Measurements from ENCODE around the gene TIMP2. TPM values are rescaled to one million over a fixed set of nuclear protein-coding genes. Genes with fewer than 3 reads are reported as not detected.
"Not testable (repeated sequence)": the region's sequence is repeated elsewhere in the genome, so short reads cannot be mapped to it uniquely, and the experiment has no call there.

Gene TIMP2
- total and polyA plus RNA-seq, 8 donors = 20.9 to 100.0 (median 47.2) TPM

DNA sequence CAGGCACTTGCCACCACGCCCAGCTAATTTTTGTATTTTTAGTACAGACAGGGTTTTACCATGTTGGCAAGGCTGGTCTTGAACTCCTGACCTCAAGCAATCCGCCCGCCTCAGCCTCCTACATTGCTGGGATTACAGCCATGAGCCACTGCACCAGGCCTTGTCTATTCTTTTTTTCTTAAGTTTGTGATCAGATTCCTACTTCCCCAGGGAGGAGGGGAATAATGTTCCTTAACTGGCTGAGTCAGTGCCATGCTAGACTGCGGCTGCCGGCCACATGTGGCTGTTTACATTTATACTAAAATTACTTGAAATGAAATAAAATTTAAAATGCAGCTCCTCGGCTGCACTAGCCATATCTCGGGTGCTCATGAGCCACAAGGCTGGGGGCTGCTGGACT lies 56.8 kb downstream of the TIMP2 start:
- intact Hi-C loops (cut with DNase I; ENCODE audit: low total_unique reads) = loop anchor here (5.0 kb wide), 1 partner anchor 104 kb away; no protein-coding TSS in a partner anchor
- peak overlapping the region in 1 of 5 donors; percentile 10 for H3K27ac ChIP-seq
- no peak overlapping the region for H3K4me3 ChIP-seq
- peaks cover 11 to 37% (median 17%) of the 10 kb centered on the region in 4 donors for H3K4me1 ChIP-seq
- TF ChIP-seq EP300 (IDR thresholded peaks at IDR 0.05) (no peak), POLR2AphosphoS5 (IDR thresholded peaks at IDR 0.05) (no peak), POLR2A (IDR thresholded peaks at IDR 0.05) (no peak)
- TF ChIP-seq, protein P1, sequence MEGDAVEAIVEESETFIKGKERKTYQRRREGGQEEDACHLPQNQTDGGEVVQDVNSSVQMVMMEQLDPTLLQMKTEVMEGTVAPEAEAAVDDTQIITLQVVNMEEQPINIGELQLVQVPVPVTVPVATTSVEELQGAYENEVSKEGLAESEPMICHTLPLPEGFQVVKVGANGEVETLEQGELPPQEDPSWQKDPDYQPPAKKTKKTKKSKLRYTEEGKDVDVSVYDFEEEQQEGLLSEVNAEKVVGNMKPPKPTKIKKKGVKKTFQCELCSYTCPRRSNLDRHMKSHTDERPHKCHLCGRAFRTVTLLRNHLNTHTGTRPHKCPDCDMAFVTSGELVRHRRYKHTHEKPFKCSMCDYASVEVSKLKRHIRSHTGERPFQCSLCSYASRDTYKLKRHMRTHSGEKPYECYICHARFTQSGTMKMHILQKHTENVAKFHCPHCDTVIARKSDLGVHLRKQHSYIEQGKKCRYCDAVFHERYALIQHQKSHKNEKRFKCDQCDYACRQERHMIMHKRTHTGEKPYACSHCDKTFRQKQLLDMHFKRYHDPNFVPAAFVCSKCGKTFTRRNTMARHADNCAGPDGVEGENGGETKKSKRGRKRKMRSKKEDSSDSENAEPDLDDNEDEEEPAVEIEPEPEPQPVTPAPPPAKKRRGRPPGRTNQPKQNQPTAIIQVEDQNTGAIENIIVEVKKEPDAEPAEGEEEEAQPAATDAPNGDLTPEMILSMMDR (IDR thresholded peaks at IDR 0.05) = no peak
- WGBS, 5 donors = 70 to 88% (median 75%) methylated on average over 7 of the region's 7 CpGs
- no peaks in the 10 kb centered on the region for H3K27me3 ChIP-seq
- H3K9me3 ChIP-seq = no peaks in the 10 kb centered on the region
- peaks cover 13 to 69% (median 60%) of the 10 kb centered on the region in 4 donors for H3K36me3 ChIP-seq
- no peak for DNase-seq

DNA sequence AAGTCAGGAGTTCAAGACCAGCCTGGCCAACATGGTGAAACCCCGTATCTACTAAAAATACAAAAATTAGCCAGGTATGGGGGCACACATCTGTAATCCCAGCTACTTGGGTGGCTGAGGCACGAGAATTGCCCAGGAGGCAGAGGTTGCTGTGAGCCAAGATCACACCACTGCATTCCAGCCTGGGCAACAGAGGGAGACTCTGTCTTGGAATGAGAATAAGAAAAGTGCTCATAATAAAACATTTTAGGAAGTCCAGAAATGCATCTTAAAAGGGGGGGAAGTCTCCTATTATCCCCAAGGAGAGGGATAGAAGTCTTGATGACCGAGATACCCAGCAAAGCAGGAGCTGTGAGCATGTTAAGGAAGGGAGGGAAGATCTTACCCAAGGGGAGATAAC lies 58.1 kb downstream of the TIMP2 start:
- Histone ChIP-seq H3K36me3 (peaks cover 12 to 56% (median 47%) of the 10 kb centered on the region in 4 donors), H3K27ac (peak overlapping the region in 2 of 5 donors; percentile 17 to 55), H3K4me1 (peaks cover 11 to 47% (median 20%) of the 10 kb centered on the region in 4 donors)
- H3K9me3 ChIP-seq, H3K27me3 ChIP-seq, H3K4me3 ChIP-seq, DNase-seq: not testable (repeated sequence)
- intact Hi-C loops (cut with DNase I; ENCODE audit: low total_unique reads) = loop anchor here (5.0 kb wide), 1 partner anchor 105 kb away; no protein-coding TSS in a partner anchor
- WGBS, 5 donors = 78 to 89% (median 88%) methylated on average over 3 of the region's 3 CpGs

DNA sequence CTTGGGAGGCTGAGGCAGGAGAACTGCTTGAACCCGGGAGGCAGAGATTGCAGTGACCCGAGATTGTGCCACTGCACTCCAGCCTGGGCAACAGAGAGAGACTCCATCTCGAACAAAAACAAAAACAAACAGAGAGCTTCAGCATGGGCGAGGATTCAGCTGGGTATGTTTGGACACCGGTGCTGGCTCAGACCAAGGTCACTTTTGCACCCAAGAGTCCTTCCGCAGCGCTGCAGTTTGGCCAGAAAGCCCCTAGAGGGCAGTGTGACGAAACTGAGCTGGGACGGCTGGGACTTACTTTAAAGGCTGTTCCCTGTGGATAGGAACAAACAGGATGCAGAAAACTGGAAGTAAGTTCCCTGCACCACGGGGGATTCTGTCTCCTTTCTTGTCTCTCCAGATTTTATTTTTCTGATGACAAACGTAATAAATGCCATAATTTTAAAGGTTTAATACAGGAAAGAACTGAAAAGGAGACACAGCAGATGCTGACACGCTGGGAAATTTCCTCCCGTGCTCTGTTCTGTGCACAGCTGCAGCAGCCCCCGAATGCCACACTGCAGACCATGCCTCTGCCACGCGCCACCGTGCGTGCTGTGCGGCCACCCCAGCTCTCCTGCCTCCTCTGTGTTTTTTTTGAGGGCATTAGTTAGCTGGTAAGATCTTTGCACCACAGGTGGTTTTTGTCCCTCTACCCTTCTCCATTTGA lies 59.4 kb downstream of the TIMP2 start:
- intact Hi-C loops (cut with DNase I; ENCODE audit: low total_unique reads) = loop anchor here (5.0 kb wide), 1 partner anchor 106 kb away; no protein-coding TSS in a partner anchor
- Histone ChIP-seq H3K4me1 (peaks cover 11 to 59% (median 25%) of the 10 kb centered on the region in 4 donors), H3K27ac (peak overlapping the region in 2 of 5 donors; percentile 17 to 55), H3K36me3 (peaks cover 9 to 44% (median 36%) of the 10 kb centered on the region in 4 donors), H3K9me3 (no peaks in the 10 kb centered on the region), H3K27me3 (no peaks in the 10 kb centered on the region), H3K4me3 (peak overlapping the region in 1 of 4 donors; percentile 24)
- TF ChIP-seq EP300 (IDR thresholded peaks at IDR 0.05) (no peak), POLR2AphosphoS5 (IDR thresholded peaks at IDR 0.05) (peak in 1 of 3 donors; percentile 81), POLR2A (IDR thresholded peaks at IDR 0.05) (no peak)
- TF ChIP-seq, protein P1 (IDR thresholded peaks at IDR 0.05) = peak in 5 of 7 experiments; percentile 79 to 97 (median 90)
- 19 to 27% (median 25%) methylated on average over 19 of the region's 19 CpGs for WGBS, 5 donors
- peak; percentile 89 to 91 for DNase-seq

DNA sequence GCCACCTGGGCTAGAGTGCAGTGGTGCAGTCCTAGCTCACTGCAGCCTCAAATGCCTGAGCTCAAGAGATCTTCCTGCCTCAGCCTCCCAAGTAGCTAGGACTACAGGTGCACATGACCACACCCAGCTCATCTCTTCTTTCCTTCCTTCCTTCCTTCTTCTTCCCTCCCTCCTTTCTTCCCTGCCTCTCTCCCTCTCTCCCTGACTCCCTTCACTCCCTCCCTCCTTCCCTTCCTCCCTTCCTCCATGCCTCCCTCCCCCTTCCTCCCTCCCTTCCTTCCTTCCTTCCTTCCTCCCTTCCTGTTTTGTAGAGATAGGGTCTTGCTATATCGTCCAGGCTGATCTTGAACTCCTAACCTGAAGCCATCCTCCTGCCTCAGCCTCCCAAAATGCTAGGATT lies 61.1 kb downstream of the TIMP2 start:
- Histone ChIP-seq H3K27ac (peak overlapping the region in 3 of 5 donors; percentile 14 to 88 (median 86)), H3K4me3 (no peak overlapping the region), H3K36me3 (peaks cover 5 to 31% (median 23%) of the 10 kb centered on the region in 4 donors), H3K4me1 (peaks cover 11 to 59% (median 25%) of the 10 kb centered on the region in 4 donors), H3K9me3 (no peaks in the 10 kb centered on the region), H3K27me3 (no peaks in the 10 kb centered on the region)
- intact Hi-C loops (cut with DNase I; ENCODE audit: low total_unique reads) = no loop called here
- TF ChIP-seq POLR2AphosphoS5 (IDR thresholded peaks at IDR 0.05) (no peak), POLR2A (IDR thresholded peaks at IDR 0.05) (no peak), EP300 (IDR thresholded peaks at IDR 0.05) (no peak)
- TF ChIP-seq, protein P1 (IDR thresholded peaks at IDR 0.05) = no peak
- 50 to 71% (median 67%) methylated on average over 1 of the region's 1 CpG for WGBS, 5 donors
- no peak for DNase-seq
